ENCODE data around the gene TSPAN5. TPM values are rescaled to one million over a fixed set of nuclear protein-coding genes. Genes with fewer than 3 reads are reported as not detected.
"Not testable (repeated sequence)": the region's sequence is repeated elsewhere in the genome, so short reads cannot be mapped to it uniquely, and the experiment has no call there.

Gene TSPAN5
- polyA plus RNA-seq, 1 donor: 13.0 TPM

DNA sequence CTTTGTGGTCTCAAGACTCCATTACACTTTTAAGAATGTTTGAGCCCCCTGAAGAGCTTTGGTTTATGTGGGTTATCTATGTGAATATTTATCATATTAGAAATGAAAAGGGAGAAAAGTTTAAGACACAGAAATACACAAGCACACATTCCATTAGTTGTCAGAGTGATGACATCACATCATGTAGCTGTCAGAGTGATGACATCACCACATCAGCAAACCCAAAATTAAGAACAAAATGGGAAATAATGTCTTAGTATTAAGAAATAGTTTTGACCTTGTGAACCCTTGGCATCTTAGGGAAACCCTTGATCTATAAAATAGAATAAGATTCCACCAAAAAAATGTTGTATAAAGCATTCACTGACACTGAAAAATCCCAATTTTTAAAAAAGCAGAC, 195.9 kb downstream of the TSPAN5 start:
- DNase-seq (ENCODE audit: low read depth): no peak

- not testable (repeated sequence) for DNase-seq (ENCODE audit: low read depth)
These were observed 197.1 kb downstream of the TSPAN5 start for GRCh38 chr4:98461121-98461865.

DNA sequence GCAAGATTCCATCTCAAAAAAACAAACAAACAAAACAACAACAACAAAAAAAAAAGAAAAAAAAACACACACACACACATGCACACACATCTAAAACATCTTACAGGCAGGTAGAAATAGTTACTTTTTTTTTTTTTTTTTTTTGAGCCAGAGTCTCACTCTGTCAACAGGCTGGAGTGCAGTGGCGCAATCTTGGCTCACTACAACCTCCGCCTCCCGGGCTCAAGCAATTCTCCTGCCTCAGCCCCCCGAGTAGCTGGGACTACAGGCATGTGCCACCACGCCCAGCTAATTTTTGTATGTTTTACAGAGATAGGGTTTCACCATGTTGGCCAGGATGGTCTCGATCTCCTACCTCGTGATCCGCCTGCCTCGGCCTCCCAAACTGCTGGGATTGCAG, 201.0 kb downstream of the TSPAN5 start:
- DNase-seq (ENCODE audit: low read depth): not testable (repeated sequence)

DNA sequence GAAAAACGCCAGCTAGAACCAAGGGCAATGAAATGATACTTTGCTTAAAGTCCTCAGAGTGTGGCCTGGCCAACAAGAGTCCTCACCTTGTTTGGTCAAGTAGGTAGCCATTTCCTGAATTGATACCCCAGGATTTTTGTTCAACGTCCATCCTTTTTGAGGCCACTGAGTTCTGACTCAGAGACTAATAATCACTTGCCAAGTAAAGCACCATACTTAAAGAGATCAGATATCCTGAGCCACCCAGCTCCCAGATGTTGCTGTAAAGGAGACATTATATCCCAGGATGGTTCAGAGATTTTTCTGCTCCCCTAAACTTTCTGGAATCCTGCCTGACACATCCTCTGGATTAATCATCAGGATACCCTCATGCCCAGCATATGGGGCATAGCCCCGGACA, 206.3 kb downstream of the TSPAN5 start:
- no peak for DNase-seq (ENCODE audit: low read depth)

DNA sequence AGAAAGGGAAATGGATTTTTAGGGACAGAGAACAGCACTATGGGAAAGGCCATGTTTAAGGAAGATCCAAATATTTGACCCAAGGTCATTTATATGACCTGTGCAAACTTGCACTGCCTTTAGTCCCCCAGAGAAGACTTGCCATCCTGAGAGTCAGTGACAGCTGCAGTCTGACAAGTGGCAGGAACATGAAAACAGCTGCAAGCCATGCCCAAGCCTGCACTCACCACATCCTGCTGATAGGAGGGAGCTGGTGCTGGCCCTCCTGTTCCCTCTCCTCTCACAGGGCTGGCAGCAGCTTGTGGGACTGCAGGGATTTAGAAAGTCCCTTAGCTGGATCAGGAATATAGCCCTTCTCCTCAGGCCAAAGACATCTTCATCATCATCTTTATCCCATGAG, 209.5 kb downstream of the TSPAN5 start:
- DNase-seq (ENCODE audit: low read depth): no peak

GRCh38 chr4:98447648-98448047, 210.8 kb downstream of the TSPAN5 start:
- no peak for DNase-seq (ENCODE audit: low read depth)

- no peak for DNase-seq (ENCODE audit: low read depth)
These were observed 211.7 kb downstream of the TSPAN5 start for GRCh38 chr4:98446499-98447375.

- no peak for DNase-seq (ENCODE audit: low read depth)
These were observed 214.0 kb downstream of the TSPAN5 start for GRCh38 chr4:98444371-98444770.

GRCh38 chr4:98434816-98435215, 223.6 kb downstream of the TSPAN5 start:
- no peak for DNase-seq (ENCODE audit: low read depth)

DNA sequence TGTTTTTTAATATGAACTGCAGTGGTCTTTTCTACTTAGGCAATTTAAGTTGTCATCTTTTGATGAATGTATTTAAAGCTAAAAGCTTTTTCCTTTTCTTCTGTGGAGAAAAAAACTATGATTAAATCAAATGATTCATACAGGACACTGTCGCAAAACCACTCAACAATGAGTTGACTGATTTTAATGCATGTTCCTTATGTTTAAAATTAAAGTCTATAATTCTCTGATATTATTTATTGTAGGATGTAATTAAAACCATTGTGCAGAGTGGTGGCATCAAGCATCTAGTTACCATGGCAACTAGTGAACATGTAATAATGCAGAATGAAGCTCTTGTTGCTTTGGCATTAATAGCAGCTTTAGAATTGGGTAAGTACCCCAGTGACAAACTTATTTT, 224.7 kb downstream of the TSPAN5 start:
- DNase-seq (ENCODE audit: low read depth): no peak

DNA sequence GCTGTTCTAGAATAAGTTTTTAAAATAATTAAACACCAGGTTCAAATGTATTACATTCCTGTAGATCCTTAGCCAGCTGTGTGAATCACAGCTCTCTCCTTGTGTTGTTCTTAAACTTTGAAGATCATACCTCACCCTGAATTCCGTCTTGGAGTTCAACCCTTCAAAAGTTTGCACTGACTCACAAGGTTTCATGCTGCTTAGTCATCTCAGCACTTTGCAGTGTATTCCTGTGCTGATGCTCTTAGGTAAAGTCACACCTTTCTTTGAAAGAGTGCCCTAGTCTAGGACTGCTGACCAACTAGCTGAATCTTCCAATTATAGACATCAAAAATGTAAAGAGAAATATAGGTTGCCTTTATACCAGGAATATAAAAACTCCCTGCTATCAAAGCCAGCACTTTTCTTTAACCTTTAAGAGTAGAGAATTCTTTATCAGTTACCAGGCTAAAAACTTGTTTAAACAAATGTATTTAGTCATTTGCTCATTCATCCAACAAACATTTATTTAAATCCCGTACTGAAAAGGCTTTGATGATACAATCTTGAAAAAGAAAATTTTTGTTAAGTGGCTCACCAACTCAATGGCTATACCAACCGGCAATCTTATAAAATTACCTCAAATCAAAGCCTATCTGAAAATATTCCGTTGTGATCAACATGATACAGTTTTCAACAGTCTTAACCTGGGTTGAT, 227.6 kb downstream of the TSPAN5 start:
- no peak for DNase-seq (ENCODE audit: low read depth)

DNA sequence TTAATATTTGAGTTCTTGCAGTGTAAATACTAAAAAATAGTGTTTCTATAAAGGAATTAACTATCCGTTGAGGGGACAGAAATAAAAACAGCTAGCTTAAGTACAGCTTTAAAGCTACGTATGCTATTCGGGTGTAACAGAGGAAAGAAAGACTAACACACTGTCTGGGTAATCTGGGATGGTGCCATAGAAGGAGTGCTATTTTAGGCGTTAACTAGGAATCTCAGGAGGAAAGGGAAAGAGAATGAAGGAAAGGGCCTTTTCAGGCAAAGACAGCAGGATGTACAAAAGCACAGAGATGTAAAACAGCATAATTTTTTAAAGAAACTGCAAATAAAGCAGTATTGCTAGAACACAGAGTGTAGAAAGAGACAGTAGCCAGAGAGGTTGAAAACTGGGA, 235.4 kb downstream of the TSPAN5 start:
- DNase-seq (ENCODE audit: low read depth): no peak

- DNase-seq (ENCODE audit: low read depth): no peak
These were observed 237.3 kb downstream of the TSPAN5 start for GRCh38 chr4:98421111-98421510.
